Measurements from ENCODE around the gene ASB16.

GRCh38 chr17:44159519-44160210 is 10.8 kb upstream of the ASB16 start:
- TF ChIP-seq YY1 (IDR thresholded peaks at IDR 0.05; ENCODE audit: insufficient read depth, insufficient read length) (no peak), ZNF274 (IDR thresholded peaks at IDR 0.05; ENCODE audit: low read depth, low read length) (no peak)

All from NT2/D1 (cell line).